Kidney (tissue), 22 donors: Measurements from ENCODE around the gene LTBP1. TPM values are rescaled to one million over a fixed set of nuclear protein-coding genes. Genes with fewer than 3 reads are reported as not detected.
A peak's percentile ranks its signal among the peaks of the same experiment; 100 is the strongest.

Experiments used
- DNase-seq, 5 donors: peaks; one replicate each; pipeline ENCODE4 v3.0.0-alpha.2; 2013 to 2020
- FAIRE-seq: peaks from 2 replicates; lab custom pipeline; 2012; peaks lifted over from hg19 to GRCh38; lab: Jason Lieb, UNC
- H3K27ac ChIP-seq, 2 donors: one replicate each; pipeline ENCODE4 v1.7.0; 2013; ENCODE audit warnings: low read depth in 2 of 2, low read length in 2 of 2, inconsistent platforms in 1 of 2
- H3K27me3 ChIP-seq: one replicate; pipeline ENCODE4 v1.7.1; 2013; ENCODE audit warnings: low read length, inconsistent platforms; ENCODE audit not compliant: control insufficient read depth, insufficient read depth
- H3K36me3 ChIP-seq, 3 donors: one replicate each; pipeline versions ENCODE4 v1.7.0 to v1.7.1; 2013; ENCODE audit warnings: low read length in 3 of 3, control low read depth in 1 of 3, inconsistent platforms in 1 of 3; ENCODE audit not compliant: insufficient read depth in 3 of 3, control insufficient read depth in 2 of 3
- H3K4me1 ChIP-seq, 3 donors: one replicate each; pipeline versions ENCODE4 v1.7.0 to v1.7.1; 2013; ENCODE audit warnings: low read length in 3 of 3, inconsistent platforms in 1 of 3, low read depth in 1 of 3; ENCODE audit not compliant: control insufficient read depth in 2 of 3, insufficient read depth in 2 of 3
- H3K4me3 ChIP-seq, 3 donors: one replicate each; pipeline versions ENCODE4 v1.7.0 to v1.8.1; 2013; ENCODE audit warnings: low read length in 3 of 3, control low read depth in 1 of 3, inconsistent platforms in 1 of 3
- H3K9ac ChIP-seq, 3 donors: one replicate each; pipeline versions ENCODE4 v1.7.0 to v1.7.1; 2013; ENCODE audit warnings: low read length in 3 of 3, control low read depth in 1 of 3, inconsistent platforms in 1 of 3
- H3K9me3 ChIP-seq, 3 donors: one replicate each; pipeline versions ENCODE4 v1.7.0 to v1.7.1; 2013; ENCODE audit warnings: low read length in 3 of 3, control low read depth in 1 of 3, inconsistent platforms in 1 of 3; ENCODE audit not compliant: control insufficient read depth in 2 of 3, insufficient read depth in 1 of 3
- CTCF ChIP-seq: IDR thresholded peaks from 3 replicates; pipeline ENCODE4 v1.5.1; 2012; ENCODE audit warnings: mild to moderate bottlenecking, moderate library complexity, borderline replicate concordance; ENCODE audit not compliant: insufficient read depth; ENCODE audit errors: extremely low read depth
- intact Hi-C: fragments of 100-400 bp; cut with DNase I; formaldehyde crosslinking; loops from one replicate; pipeline ENCODE4 v1.11.1; 2022
- long read RNA-seq, 10 donors: library from polyadenylated mRNA in 1 of 10; unstranded in 1 of 10; transcript quantifications; one replicate each; pipeline ENCODE4 v2.0.0 and lab custom pipeline, GENCODE V29; 2021 to 2026
- polyA plus RNA-seq: library from polyadenylated mRNA; stranded (reverse); fragments of 350-450 nt; fragmentation: Illumina TruSeq; extraction: RNeasy Lipid Tissue Mini Kit (QIAGEN cat#74804); gene quantifications from one replicate; pipeline ENCODE4 v1.2.3, GENCODE V29; 2014; ENCODE audit warnings: low read depth, low replicate concordance; ENCODE audit not compliant: insufficient read depth
- total RNA-seq: library from RNA; stranded (reverse); fragmentation: NEBNext Ultra II Directional; extraction: Animal tissue kit (Norgen Biotek cat#: 25700); gene quantifications from one replicate; pipeline ENCODE4 v1.2.1, GENCODE V29; 2021
- donor health status: control.
- donor health status: control.
- donor health status: control.
- donor health status: control.
- donor health status: control.
- donor health status: DM: yes; HTN: yes; CAD: no.
- donor health status: Normal renal cell carcinoma (clear cell type).

LTBP1 gene
- 39.8 TPM for total RNA-seq
- polyA plus RNA-seq = 9.3 TPM
- long read RNA-seq, donor 1, partial matches to known transcripts = 17 of 17 reads
- long read RNA-seq, donor 1, other reads (novel, unspliced or antisense) = 0 of 17 reads
- long read RNA-seq, donor 2, partial matches to known transcripts = 15 of 15 reads
- long read RNA-seq, donor 2, other reads (novel, unspliced or antisense) = 0 of 15 reads
- long read RNA-seq, donor 3, partial matches to known transcripts = 19 of 19 reads
- long read RNA-seq, donor 3, other reads (novel, unspliced or antisense) = 0 of 19 reads
- long read RNA-seq, donor 4, full-length matches to known transcripts = 1 of 22 reads
- long read RNA-seq, donor 4, partial matches to known transcripts = 21 of 22 reads
- long read RNA-seq, donor 4, other reads (novel, unspliced or antisense) = 0 of 22 reads
- long read RNA-seq, donor 5 = 0 reads
- long read RNA-seq, donor 6, partial matches to known transcripts = 6 of 6 reads
- long read RNA-seq, donor 6, other reads (novel, unspliced or antisense) = 0 of 6 reads
- long read RNA-seq, donor 7, partial matches to known transcripts = 5 of 7 reads
- long read RNA-seq, donor 7, other reads (novel, unspliced or antisense) = 2 of 7 reads
- long read RNA-seq, donor 8, partial matches to known transcripts = 12 of 12 reads
- long read RNA-seq, donor 8, other reads (novel, unspliced or antisense) = 0 of 12 reads
- long read RNA-seq, donor 9, partial matches to known transcripts = 11 of 11 reads
- long read RNA-seq, donor 9, other reads (novel, unspliced or antisense) = 0 of 11 reads
- long read RNA-seq, donor 10, partial matches to known transcripts = 5 of 5 reads
- long read RNA-seq, donor 10, other reads (novel, unspliced or antisense) = 0 of 5 reads

GRCh38 chr2:32946314-32947075, at the start of gene LTBP1:
TSS of gene LTBP1 (plus strand) at chr2:32946953. CDS start at chr2:32947325, 372 bp downstream.
- H3K9me3 ChIP-seq = no peaks in the 10 kb centered on the region
- peak; percentile 59 for TF ChIP-seq CTCF
- no peak for FAIRE-seq
- H3K9ac ChIP-seq = peak within 1 kb of the TSS in 2 of 3 donors; percentile 22 to 52
- H3K27ac ChIP-seq = peak within 1 kb of the TSS in 1 of 2 donors; percentile 32
- no peaks in the 10 kb centered on the region for H3K36me3 ChIP-seq
- peak within 1 kb of the TSS; percentile 48 to 72 (median 58) for H3K4me3 ChIP-seq
- H3K27me3 ChIP-seq = no peaks in the 10 kb centered on the region
- H3K4me1 ChIP-seq = no peaks in the 10 kb centered on the region
- peak; percentile 88 to 94 (median 90) for DNase-seq
- intact Hi-C loops = no loop called here

- Histone ChIP-seq H3K4me3 (no peak overlapping the region), H3K27me3 (no peaks in the 10 kb centered on the region), H3K9ac (no peak overlapping the region), H3K27ac (no peak overlapping the region), H3K4me1 (no peaks in the 10 kb centered on the region), H3K36me3 (no peaks in the 10 kb centered on the region), H3K9me3 (no peaks in the 10 kb centered on the region)
- no peak for TF ChIP-seq CTCF
- FAIRE-seq (no peak), DNase-seq (no peak)
- intact Hi-C loops = no loop called here
Observed at GRCh38 chr2:32900246-32900973, 46.3 kb upstream of the LTBP1 start.

- FAIRE-seq = no peak
- no peaks in the 10 kb centered on the region for H3K36me3 ChIP-seq
- DNase-seq = no peak
- no peaks in the 10 kb centered on the region for H3K4me1 ChIP-seq
- no peak overlapping the region for H3K27ac ChIP-seq
- no peak for TF ChIP-seq CTCF
- no peaks in the 10 kb centered on the region for H3K27me3 ChIP-seq
- H3K9me3 ChIP-seq = no peaks in the 10 kb centered on the region
- intact Hi-C loops = no loop called here
- no peak overlapping the region for H3K4me3 ChIP-seq
- H3K9ac ChIP-seq = no peak overlapping the region
Observed at GRCh38 chr2:32901313-32901712, 45.4 kb upstream of the LTBP1 start.
